ENCODE measurements around the gene CD38.

DNA sequence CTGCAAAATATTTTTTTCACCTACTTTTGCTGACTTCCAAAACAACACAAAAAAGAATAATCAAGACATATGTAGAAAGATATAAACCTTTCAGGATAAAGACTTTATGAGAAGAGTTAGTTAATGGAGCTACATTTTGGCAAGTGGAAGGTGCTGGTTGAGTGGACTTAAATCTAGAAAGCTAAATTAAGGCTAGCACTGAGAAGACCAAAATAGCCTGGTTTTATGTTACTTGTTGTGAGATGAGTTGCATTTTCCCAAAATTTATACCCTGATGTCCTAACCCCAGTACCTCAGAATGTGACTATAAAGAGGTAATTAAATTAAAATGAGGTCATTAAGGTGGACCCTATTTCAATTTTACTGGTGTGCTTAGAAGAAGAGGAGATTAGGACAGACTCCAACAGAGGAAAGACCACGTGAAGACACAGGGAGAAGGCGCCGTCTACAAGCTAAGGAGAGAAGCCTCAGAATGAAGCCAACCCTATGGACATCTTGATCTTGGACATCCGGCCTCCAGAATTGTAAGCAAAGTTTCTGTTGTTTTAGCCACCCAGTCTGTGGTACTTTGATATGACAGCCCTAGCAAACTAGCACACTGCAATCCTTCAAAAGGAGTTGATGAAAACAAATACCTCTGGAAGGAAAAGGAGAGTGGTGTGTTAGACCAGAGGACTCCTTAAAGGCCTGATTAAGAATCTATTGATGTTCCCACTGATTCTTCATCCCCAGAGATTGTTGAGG lies 93.0 kb downstream of the CD38 start:
- TF ChIP-seq, protein P1, sequence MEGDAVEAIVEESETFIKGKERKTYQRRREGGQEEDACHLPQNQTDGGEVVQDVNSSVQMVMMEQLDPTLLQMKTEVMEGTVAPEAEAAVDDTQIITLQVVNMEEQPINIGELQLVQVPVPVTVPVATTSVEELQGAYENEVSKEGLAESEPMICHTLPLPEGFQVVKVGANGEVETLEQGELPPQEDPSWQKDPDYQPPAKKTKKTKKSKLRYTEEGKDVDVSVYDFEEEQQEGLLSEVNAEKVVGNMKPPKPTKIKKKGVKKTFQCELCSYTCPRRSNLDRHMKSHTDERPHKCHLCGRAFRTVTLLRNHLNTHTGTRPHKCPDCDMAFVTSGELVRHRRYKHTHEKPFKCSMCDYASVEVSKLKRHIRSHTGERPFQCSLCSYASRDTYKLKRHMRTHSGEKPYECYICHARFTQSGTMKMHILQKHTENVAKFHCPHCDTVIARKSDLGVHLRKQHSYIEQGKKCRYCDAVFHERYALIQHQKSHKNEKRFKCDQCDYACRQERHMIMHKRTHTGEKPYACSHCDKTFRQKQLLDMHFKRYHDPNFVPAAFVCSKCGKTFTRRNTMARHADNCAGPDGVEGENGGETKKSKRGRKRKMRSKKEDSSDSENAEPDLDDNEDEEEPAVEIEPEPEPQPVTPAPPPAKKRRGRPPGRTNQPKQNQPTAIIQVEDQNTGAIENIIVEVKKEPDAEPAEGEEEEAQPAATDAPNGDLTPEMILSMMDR (conservative IDR thresholded peaks at IDR 0.05 in 1 of 2, IDR thresholded peaks at IDR 0.05 in 1 of 2; ENCODE audit: low read depth in 1 of 2, low read length in 2 of 2) = no peak
- TF ChIP-seq EZH2 (IDR thresholded peaks at IDR 0.05; ENCODE audit: low read length, missing control alignments) = no peak

All from fibroblast of lung (primary cell).